ENCODE data around the gene RUNX1. TPM values are rescaled to one million over a fixed set of nuclear protein-coding genes. Genes with fewer than 3 reads are reported as not detected.

The RUNX1 gene
- total and polyA plus RNA-seq, 10 of the 15 experiments (the other 5 are each of a cell fraction or from before 2014, with no cell fraction given), result 0.90 to 15.2 (median 4.1) TPM

GRCh38 chr21:34926803-34927467, 122.2 kb downstream of the RUNX1 start:
- Histone ChIP-seq H3K36me3 (ENCODE audit: control insufficient read depth in 2 of 2, insufficient read depth in 2 of 2, low read length in 1 of 2) (no peaks in the 10 kb centered on the region), H3K4me2 (ENCODE audit: control insufficient read depth, insufficient read depth) (no peak overlapping the region), H3K27ac (ENCODE audit: control insufficient read depth, insufficient read depth) (no peak overlapping the region), H3K4me1 (ENCODE audit: control insufficient read depth, insufficient read depth, low read length) (no peaks in the 10 kb centered on the region), H3K9ac (ENCODE audit: control insufficient read depth, insufficient read depth, low read length) (no peak overlapping the region), H3K4me3 (no peak overlapping the region), H3K79me2 (ENCODE audit: control insufficient read depth, insufficient read depth, low read length) (no peaks in the 10 kb centered on the region), H3K27me3 (replicated peaks in 1 of 2; ENCODE audit: control insufficient read depth in 2 of 2, insufficient read depth in 2 of 2, low read length in 1 of 2) (peaks cover 0 to 2% of the 10 kb centered on the region in 2 experiments; a peak in 2 of 4 replicates), H2AFZ (ENCODE audit: control insufficient read depth, low read depth, low read length) (no peak overlapping the region), H3K9me3 (replicated peaks; ENCODE audit: control insufficient read depth, insufficient read depth, low read length) (no peaks in the 10 kb centered on the region), H4K20me1 (ENCODE audit: control insufficient read depth, insufficient read depth) (no peaks in the 10 kb centered on the region)
- intact Hi-C loops (cut with micrococcal nuclease; ENCODE audit: unreplicated experiment) (no loop called here), in situ Hi-C loops (cut with MboI) (loop anchor here (10.0 kb wide), 1 partner anchor 62 kb away; no protein-coding TSS in a partner anchor)
- FAIRE-seq (no peak), ATAC-seq (no peak), DNase-seq (ENCODE audit: low read depth, low spot score) (no peak)
- SMC1A ChIA-PET (ENCODE audit: uncharacterized antibody, unreplicated experiment), result no interaction called here
- RAD21 ChIA-PET (ENCODE audit: unreplicated experiment), result no interaction called here
- POLR2A ChIA-PET, result no interaction called here
- TF ChIP-seq IKZF2 (IDR thresholded peaks at IDR 0.05) (no peak), CBFB (IDR thresholded peaks at IDR 0.05; ENCODE audit: low read depth) (no peak), RBBP5 (conservative IDR thresholded peaks at IDR 0.05) (no peak), NR2F1 (conservative IDR thresholded peaks at IDR 0.05) (no peak), CEBPB (IDR thresholded peaks at IDR 0.05; ENCODE audit: borderline replicate concordance in 1 of 2, low read depth in 2 of 2, low read length in 2 of 2) (no peak), FOS (IDR thresholded peaks at IDR 0.05; ENCODE audit: borderline replicate concordance, extremely low read depth, insufficient read length) (no peak), ETV6 (conservative IDR thresholded peaks at IDR 0.05 in 1 of 2, IDR thresholded peaks at IDR 0.05 in 1 of 2; ENCODE audit: borderline replicate concordance in 1 of 2, low read depth in 1 of 2) (no peak), SRF (IDR thresholded peaks at IDR 0.05; ENCODE audit: low read depth in 2 of 2, low read length in 2 of 2) (no peak), SMARCA5 (IDR thresholded peaks at IDR 0.05) (no peak)
- CTCF ChIA-PET, result interaction anchor here (0.6 to 1.4 kb wide), 2 partner anchors 9 to 574 kb away, joined by 3 to 5 read pairs; no protein-coding TSS in a partner anchor
- WGBS (ENCODE audit: insufficient coverage, insufficient replicate concordance, low lambda C conversion rate, missing lambda C conversion rate), result 57% methylated on average over 6 of the region's 6 CpGs
- no TSS peak for BruUV-seq (replicated peaks)

All from GM12878 (cell line).